Stimulated activated CD4-positive, alpha-beta T cell treated with anti-CD3 and anti-CD28 coated beads, Interleukin-1b, Interleukin-23, amount 100 ng/mL, for 1 hour (primary cell): ENCODE measurements around the gene VSTM2B.
"Not testable (repeated sequence)": the region's sequence is repeated elsewhere in the genome, so short reads cannot be mapped to it uniquely, and the experiment has no call there.

Experiments
- DNase-seq, 2 donors: peaks; one replicate each; pipeline ENCODE4 v3.0.0-alpha.2; 2020; ENCODE audit warnings: low read depth in 2 of 2

The VSTM2B gene

GRCh38 chr19:29545866-29546582 lies 20.2 kb downstream of the VSTM2B start:
- no peak for DNase-seq

- DNase-seq = no peak
Measured at GRCh38 chr19:29546583-29547190, 20.9 kb downstream of the VSTM2B start.

- no peak for DNase-seq
Measured at GRCh38 chr19:29547361-29547960, 21.7 kb downstream of the VSTM2B start.

GRCh38 chr19:29547981-29548380 lies 22.2 kb downstream of the VSTM2B start:
- DNase-seq = no peak

- DNase-seq = no peak
Measured at GRCh38 chr19:29548483-29549085, 22.8 kb downstream of the VSTM2B start.

GRCh38 chr19:29549105-29550070 lies 23.6 kb downstream of the VSTM2B start:
- no peak for DNase-seq

GRCh38 chr19:29550896-29551295 lies 25.1 kb downstream of the VSTM2B start:
- no peak for DNase-seq

GRCh38 chr19:29551774-29552173 lies 26.0 kb downstream of the VSTM2B start:
- no peak for DNase-seq

GRCh38 chr19:29552454-29553280 lies 26.9 kb downstream of the VSTM2B start:
- no peak for DNase-seq

GRCh38 chr19:29554149-29554548 lies 28.4 kb downstream of the VSTM2B start:
- DNase-seq = no peak

GRCh38 chr19:29559110-29559509 lies 33.3 kb downstream of the VSTM2B start:
- not testable (repeated sequence) for DNase-seq

- DNase-seq = no peak
Measured at GRCh38 chr19:29559743-29560142, 33.9 kb downstream of the VSTM2B start.

- DNase-seq = no peak
Measured at GRCh38 chr19:29560313-29561075, 34.7 kb downstream of the VSTM2B start.

GRCh38 chr19:29561601-29562000 lies 35.8 kb downstream of the VSTM2B start:
- DNase-seq = no peak

- no peak for DNase-seq
Measured at GRCh38 chr19:29562299-29563297, 36.8 kb downstream of the VSTM2B start.

GRCh38 chr19:29563486-29564101 lies 37.8 kb downstream of the VSTM2B start:
- DNase-seq = no peak

GRCh38 chr19:29564574-29565005 lies 38.8 kb downstream of the VSTM2B start:
- DNase-seq = no peak

GRCh38 chr19:29565171-29565570 lies 39.4 kb downstream of the VSTM2B start:
- DNase-seq = no peak
